Lower lobe of right lung (tissue), 2 donors: ENCODE data around the gene TREML2. TPM values are rescaled to one million over a fixed set of nuclear protein-coding genes. Genes with fewer than 3 reads are reported as not detected.

ENCODE experiments used
- ATAC-seq, 2 donors: fragments of 200-7000 bp; cut with Tn5 transposase; one replicate each; pipeline ENCODE4 v1.9.1; 2020 to 2022; ENCODE audit warnings: mild to moderate bottlenecking in 2 of 2, moderate library complexity in 2 of 2
- DNase-seq: peaks from one replicate; pipeline ENCODE4 v3.0.0-alpha.2; 2020
- H3K27ac ChIP-seq: fragments of 200-600 bp; one replicate; pipeline ENCODE4 v1.8.0; 2022
- H3K27me3 ChIP-seq: fragments of 200-600 bp; one replicate; pipeline ENCODE4 v1.8.0; 2022; ENCODE audit warnings: low read depth
- H3K36me3 ChIP-seq: fragments of 200-600 bp; one replicate; pipeline ENCODE4 v1.8.0; 2022; ENCODE audit warnings: mild to moderate bottlenecking
- H3K4me1 ChIP-seq: fragments of 200-600 bp; one replicate; pipeline ENCODE4 v1.8.0; 2022
- H3K4me3 ChIP-seq: fragments of 200-600 bp; one replicate; pipeline ENCODE4 v1.8.0; 2022; ENCODE audit warnings: mild to moderate bottlenecking
- H3K9me3 ChIP-seq: fragments of 200-600 bp; one replicate; pipeline ENCODE4 v1.8.0; 2022
- CTCF ChIP-seq: fragments of 200-600 bp; IDR thresholded peaks from one replicate; pipeline ENCODE4 v1.8.0; 2022; ENCODE audit warnings: antibody characterized with exemption, mild to moderate bottlenecking
- intact Hi-C: fragments of 100-400 bp; cut with DNase I; formaldehyde crosslinking; loops from one replicate; pipeline ENCODE4 v1.11.0; 2022
- total RNA-seq: library from RNA; stranded (reverse); fragmentation: NEBNext Ultra II Directional; extraction: Animal tissue kit (Norgen Biotek cat#: 25700); gene quantifications from one replicate; pipeline ENCODE4 v1.2.1, GENCODE V29; 2021
- donor health status: DM: no; HTN: yes; CAD: no; lungs with severe emphysema.

TREML2 gene
- total RNA-seq, 1 donor from 2014 or later, result 1.4 TPM

- no peak for TF ChIP-seq CTCF
- intact Hi-C loops, result no loop called here
- Histone ChIP-seq H3K27me3 (peaks cover 6% of the 10 kb centered on the region), H3K4me1 (no peaks in the 10 kb centered on the region), H3K36me3 (no peaks in the 10 kb centered on the region), H3K27ac (no peak overlapping the region), H3K9me3 (no peaks in the 10 kb centered on the region), H3K4me3 (no peak overlapping the region)
- no peak for DNase-seq
- no peak for ATAC-seq
Measured at GRCh38 chr6:41171908-41172307, 29.0 kb downstream of the TREML2 start.

DNA sequence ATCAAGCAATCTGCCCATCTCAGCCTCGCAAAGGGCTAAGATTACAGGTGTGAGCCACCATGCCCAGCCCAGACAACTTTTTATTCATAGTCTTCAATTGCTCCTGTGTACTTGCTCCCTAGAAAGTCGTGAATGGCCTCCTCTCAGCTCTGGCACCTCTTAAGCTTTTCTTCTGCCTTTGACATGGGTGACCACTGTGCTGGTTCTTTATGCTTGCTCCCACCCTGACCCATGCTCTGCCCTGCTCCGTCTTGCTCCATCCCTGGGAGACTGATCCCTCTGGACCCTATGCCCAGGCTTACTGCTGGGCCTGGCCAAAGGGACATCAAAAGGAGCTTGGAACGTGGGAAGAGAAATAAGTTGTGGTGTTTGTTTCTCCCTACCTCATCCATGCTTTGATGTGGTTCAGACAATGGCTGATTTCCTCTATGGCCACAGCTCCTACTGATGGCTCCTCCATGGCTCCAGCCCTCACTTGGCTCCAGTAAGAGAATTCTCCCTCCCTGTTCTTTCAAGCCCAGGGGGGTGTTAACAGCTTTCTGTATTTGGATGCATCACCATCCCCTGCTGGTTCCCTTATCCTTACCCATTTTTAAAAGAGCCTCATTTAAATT, 30.3 kb downstream of the TREML2 start:
- no peak for ATAC-seq
- intact Hi-C loops, result no loop called here
- no peak for DNase-seq
- TF ChIP-seq CTCF, result no peak
- Histone ChIP-seq H3K9me3 (no peaks in the 10 kb centered on the region), H3K4me1 (no peaks in the 10 kb centered on the region), H3K27me3 (peaks cover 7% of the 10 kb centered on the region), H3K27ac (no peak overlapping the region), H3K36me3 (no peaks in the 10 kb centered on the region), H3K4me3 (no peak overlapping the region)

DNA sequence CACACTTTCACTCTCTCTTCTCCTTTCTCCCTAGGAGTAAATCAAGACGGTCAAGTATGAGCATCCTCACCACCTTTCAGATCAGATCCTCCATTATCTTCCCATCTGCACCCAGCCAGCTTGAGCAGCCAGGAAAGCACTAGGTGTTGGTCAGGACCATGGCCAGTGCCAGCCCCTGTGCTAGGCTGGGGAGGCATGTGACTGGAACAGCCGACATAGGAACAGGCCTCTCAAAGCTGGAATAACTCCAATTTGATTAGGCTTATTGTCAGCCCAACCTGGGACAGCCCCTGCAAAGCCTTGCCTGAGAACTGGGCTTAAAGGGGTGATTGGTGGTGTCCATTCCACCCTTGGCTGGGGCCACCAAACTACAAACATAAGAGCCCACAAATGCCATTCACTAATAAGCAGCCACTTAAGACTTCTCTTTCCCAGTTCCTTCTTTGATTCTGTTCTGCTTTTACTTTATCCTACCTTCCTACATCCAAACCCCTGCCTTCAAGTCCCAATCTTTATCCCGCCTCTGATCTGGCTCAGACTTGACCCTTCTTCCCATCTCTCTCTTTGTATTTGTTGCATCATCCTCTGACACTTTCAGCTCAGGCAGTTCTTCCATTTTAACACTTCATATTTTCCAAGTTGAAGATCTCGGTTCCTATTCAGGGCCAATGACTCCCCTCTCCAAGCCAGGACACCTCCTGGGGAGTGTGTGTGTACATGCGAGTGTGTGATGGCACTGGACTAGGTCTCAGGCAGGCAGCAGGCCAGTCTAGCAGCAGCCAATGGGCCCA, 33.6 kb downstream of the TREML2 start:
- Histone ChIP-seq H3K4me3 (no peak overlapping the region), H3K4me1 (no peaks in the 10 kb centered on the region), H3K36me3 (no peaks in the 10 kb centered on the region), H3K27me3 (peaks cover 7% of the 10 kb centered on the region), H3K27ac (no peak overlapping the region), H3K9me3 (no peaks in the 10 kb centered on the region)
- ATAC-seq, result no peak
- intact Hi-C loops, result no loop called here
- DNase-seq, result no peak
- TF ChIP-seq CTCF, result no peak

- no peak overlapping the region for H3K27ac ChIP-seq
- intact Hi-C loops, result no loop called here
Measured at GRCh38 chr6:41164551-41165120, 36.3 kb downstream of the TREML2 start.

GRCh38 chr6:41163419-41163717, 37.6 kb downstream of the TREML2 start:
- TF ChIP-seq CTCF, result no peak
- Histone ChIP-seq H3K4me3 (no peak overlapping the region), H3K27me3 (peaks cover 7% of the 10 kb centered on the region), H3K9me3 (no peaks in the 10 kb centered on the region), H3K36me3 (no peaks in the 10 kb centered on the region), H3K27ac (no peak overlapping the region), H3K4me1 (peaks cover 17% of the 10 kb centered on the region)
- intact Hi-C loops, result no loop called here
- ATAC-seq (no peak), DNase-seq (no peak)

More at GRCh38 chr6:41164551-41165120, 36.3 kb downstream of the TREML2 start:
- H3K36me3 ChIP-seq, result no peaks in the 10 kb centered on the region
- DNase-seq, result no peak
- TF ChIP-seq CTCF, result no peak
- no peaks in the 10 kb centered on the region for H3K9me3 ChIP-seq
- H3K27me3 ChIP-seq, result peaks cover 7% of the 10 kb centered on the region
- no peak for ATAC-seq
- H3K4me3 ChIP-seq, result no peak overlapping the region
- peaks cover 13% of the 10 kb centered on the region for H3K4me1 ChIP-seq
